Measurements from ENCODE around the gene QRFP. TPM values are rescaled to one million over a fixed set of nuclear protein-coding genes. Genes with fewer than 3 reads are reported as not detected.

Gene QRFP
- total RNA-seq, 1 experiment from 2014 or later: not detected

DNA sequence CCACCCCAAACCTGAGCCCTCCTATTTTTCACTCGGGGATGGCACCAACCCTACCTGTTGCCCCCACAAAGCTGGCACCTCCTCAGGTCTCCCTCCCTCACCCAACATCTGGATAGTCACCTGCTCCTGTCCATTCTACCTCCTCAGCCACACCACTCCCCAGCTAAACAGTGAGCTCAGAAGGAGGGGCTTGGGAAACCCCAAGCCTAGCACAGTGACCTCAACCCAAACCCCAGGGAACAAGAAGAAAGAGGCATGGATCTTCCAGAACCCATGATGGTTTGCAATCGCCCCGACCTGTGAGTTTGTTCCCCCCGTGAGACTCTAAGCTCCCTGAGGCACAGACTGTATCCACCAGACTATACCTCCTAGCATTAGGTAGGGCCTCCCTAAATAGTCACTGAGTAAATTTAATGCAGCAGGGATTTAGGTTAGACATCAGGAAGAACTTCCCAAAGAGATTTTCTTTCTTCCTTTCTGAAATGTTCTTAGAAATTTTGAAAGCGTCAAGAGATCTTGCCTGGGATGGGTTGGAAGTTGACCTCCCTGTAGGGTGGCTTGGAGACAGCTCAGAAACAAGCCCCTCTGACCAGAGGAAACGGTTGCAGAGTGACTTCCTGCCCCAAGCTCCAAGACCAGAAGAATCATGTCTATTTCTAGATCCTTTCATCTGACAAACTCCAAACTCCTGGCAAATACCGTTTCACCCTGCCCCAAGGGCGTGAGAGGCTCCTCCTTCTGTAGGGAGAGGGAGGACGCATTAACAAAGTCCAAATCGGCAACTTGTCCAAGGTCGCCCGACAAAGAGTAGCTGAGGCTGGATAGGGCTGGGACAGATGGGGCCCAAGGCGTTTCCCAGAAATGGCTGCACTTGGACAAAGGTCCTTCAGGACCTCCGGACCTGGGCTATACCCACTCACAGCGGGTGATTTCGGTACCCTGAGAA is 38.4 kb upstream of the QRFP start:
- ATAC-seq (no peak), DNase-seq (no peak)
- H3K36me3 ChIP-seq (ENCODE audit: low read depth, low read length): no peaks in the 10 kb centered on the region
- H3K4me1 ChIP-seq (ENCODE audit: insufficient read depth, low read length): peaks cover 24% of the 10 kb centered on the region
- intact Hi-C loops (cut with micrococcal nuclease): loop anchor here (5.0 kb wide), 1 partner anchor 38 kb away; the partner anchor contains the start of gene QRFP
- H3K4me3 ChIP-seq (ENCODE audit: low read length): no peak overlapping the region
- TF ChIP-seq EZH2 (IDR thresholded peaks at IDR 0.05; ENCODE audit: low read length, unreplicated experiment) (no peak), EZH2phosphoT487 (IDR thresholded peaks at IDR 0.05; ENCODE audit: borderline replicate concordance, low read length) (no peak)
- TF ChIP-seq, protein P1, sequence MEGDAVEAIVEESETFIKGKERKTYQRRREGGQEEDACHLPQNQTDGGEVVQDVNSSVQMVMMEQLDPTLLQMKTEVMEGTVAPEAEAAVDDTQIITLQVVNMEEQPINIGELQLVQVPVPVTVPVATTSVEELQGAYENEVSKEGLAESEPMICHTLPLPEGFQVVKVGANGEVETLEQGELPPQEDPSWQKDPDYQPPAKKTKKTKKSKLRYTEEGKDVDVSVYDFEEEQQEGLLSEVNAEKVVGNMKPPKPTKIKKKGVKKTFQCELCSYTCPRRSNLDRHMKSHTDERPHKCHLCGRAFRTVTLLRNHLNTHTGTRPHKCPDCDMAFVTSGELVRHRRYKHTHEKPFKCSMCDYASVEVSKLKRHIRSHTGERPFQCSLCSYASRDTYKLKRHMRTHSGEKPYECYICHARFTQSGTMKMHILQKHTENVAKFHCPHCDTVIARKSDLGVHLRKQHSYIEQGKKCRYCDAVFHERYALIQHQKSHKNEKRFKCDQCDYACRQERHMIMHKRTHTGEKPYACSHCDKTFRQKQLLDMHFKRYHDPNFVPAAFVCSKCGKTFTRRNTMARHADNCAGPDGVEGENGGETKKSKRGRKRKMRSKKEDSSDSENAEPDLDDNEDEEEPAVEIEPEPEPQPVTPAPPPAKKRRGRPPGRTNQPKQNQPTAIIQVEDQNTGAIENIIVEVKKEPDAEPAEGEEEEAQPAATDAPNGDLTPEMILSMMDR (conservative IDR thresholded peaks at IDR 0.05; ENCODE audit: low read depth, low read length): no peak
- ChIA-PET POLR2A (ENCODE audit: unreplicated experiment) (no interaction called here), CTCF (interaction anchor here (0.9 kb wide), 1 partner anchor 65 kb away, joined by 4 read pairs; no protein-coding TSS in a partner anchor)
- H3K9me3 ChIP-seq (ENCODE audit: low read length): no peaks in the 10 kb centered on the region
- no peaks in the 10 kb centered on the region for H4K20me1 ChIP-seq (ENCODE audit: low read length)
- peaks cover 1% of the 10 kb centered on the region; the same call in 1 of the 2 replicates for H3K27me3 ChIP-seq (ENCODE audit: low read length)
- no peaks in the 10 kb centered on the region for H3K79me2 ChIP-seq (ENCODE audit: low read length)
- no peak overlapping the region for H2AFZ ChIP-seq (ENCODE audit: low read length)
- no peak overlapping the region for H3K27ac ChIP-seq (ENCODE audit: low read length)
- no peaks in the 10 kb centered on the region for H3F3A ChIP-seq (ENCODE audit: low read length, unreplicated experiment)
- H3K4me2 ChIP-seq (ENCODE audit: low read length): no peak overlapping the region
- no TSS peak for BruUV-seq (replicated peaks)
- H3K9ac ChIP-seq (ENCODE audit: low read length): no peak overlapping the region
- H3K9me2 ChIP-seq (replicated peaks; ENCODE audit: low read length): no peaks in the 10 kb centered on the region

DNA sequence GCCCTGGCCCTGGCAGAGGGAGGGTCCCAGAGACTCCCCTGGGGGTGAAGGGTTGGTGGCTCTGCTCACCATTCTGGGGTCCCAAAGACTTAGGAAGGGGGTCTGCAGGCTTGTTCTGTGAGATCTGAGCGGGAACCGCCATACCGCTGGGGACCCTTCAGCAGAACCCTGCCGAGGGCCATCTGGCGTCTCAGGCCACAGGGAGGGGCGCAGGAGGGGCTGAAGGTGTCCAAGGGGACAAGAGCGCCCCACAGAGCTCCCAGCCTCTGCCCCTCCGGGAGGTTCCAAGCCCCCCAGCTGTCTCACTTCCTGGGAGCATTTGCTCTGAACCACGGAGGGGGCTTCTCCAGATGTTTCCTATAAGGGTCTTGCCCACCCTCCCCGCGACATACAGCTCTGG is 37.6 kb upstream of the QRFP start:
- TF ChIP-seq, protein P1 (conservative IDR thresholded peaks at IDR 0.05; ENCODE audit: low read depth, low read length): no peak
- no peak for TF ChIP-seq EZH2 (IDR thresholded peaks at IDR 0.05; ENCODE audit: low read length, unreplicated experiment)
- TF ChIP-seq EZH2phosphoT487 (IDR thresholded peaks at IDR 0.05; ENCODE audit: borderline replicate concordance, low read length): no peak
- Histone ChIP-seq H3F3A (ENCODE audit: low read length, unreplicated experiment) (no peaks in the 10 kb centered on the region), H2AFZ (ENCODE audit: low read length) (no peak overlapping the region), H3K36me3 (ENCODE audit: low read depth, low read length) (no peaks in the 10 kb centered on the region), H3K4me1 (ENCODE audit: insufficient read depth, low read length) (peaks cover 25% of the 10 kb centered on the region), H3K9me3 (ENCODE audit: low read length) (no peaks in the 10 kb centered on the region), H3K9me2 (replicated peaks; ENCODE audit: low read length) (no peaks in the 10 kb centered on the region), H3K27me3 (ENCODE audit: low read length) (no peaks in the 10 kb centered on the region), H3K4me3 (ENCODE audit: low read length) (no peak overlapping the region), H3K27ac (ENCODE audit: low read length) (no peak overlapping the region), H4K20me1 (ENCODE audit: low read length) (no peaks in the 10 kb centered on the region), H3K79me2 (ENCODE audit: low read length) (no peaks in the 10 kb centered on the region), H3K4me2 (ENCODE audit: low read length) (no peak overlapping the region), H3K9ac (ENCODE audit: low read length) (no peak overlapping the region)
- CTCF ChIA-PET: no interaction called here
- intact Hi-C loops (cut with micrococcal nuclease): loop anchor here (5.0 kb wide), 1 partner anchor 37 kb away; the partner anchor contains the start of gene QRFP
- BruUV-seq (replicated peaks): no TSS peak
- ATAC-seq (no peak), DNase-seq (no peak)
- POLR2A ChIA-PET (ENCODE audit: unreplicated experiment): no interaction called here
